ENCODE data around the gene AP5Z1. TPM values are rescaled to one million over a fixed set of nuclear protein-coding genes. Genes with fewer than 3 reads are reported as not detected.
"Not testable (repeated sequence)": the region's sequence is repeated elsewhere in the genome, so short reads cannot be mapped to it uniquely, and the experiment has no call there.

Gene AP5Z1
- total and polyA plus RNA-seq, 5 donors = 10.5 to 17.3 (median 14.7) TPM

DNA sequence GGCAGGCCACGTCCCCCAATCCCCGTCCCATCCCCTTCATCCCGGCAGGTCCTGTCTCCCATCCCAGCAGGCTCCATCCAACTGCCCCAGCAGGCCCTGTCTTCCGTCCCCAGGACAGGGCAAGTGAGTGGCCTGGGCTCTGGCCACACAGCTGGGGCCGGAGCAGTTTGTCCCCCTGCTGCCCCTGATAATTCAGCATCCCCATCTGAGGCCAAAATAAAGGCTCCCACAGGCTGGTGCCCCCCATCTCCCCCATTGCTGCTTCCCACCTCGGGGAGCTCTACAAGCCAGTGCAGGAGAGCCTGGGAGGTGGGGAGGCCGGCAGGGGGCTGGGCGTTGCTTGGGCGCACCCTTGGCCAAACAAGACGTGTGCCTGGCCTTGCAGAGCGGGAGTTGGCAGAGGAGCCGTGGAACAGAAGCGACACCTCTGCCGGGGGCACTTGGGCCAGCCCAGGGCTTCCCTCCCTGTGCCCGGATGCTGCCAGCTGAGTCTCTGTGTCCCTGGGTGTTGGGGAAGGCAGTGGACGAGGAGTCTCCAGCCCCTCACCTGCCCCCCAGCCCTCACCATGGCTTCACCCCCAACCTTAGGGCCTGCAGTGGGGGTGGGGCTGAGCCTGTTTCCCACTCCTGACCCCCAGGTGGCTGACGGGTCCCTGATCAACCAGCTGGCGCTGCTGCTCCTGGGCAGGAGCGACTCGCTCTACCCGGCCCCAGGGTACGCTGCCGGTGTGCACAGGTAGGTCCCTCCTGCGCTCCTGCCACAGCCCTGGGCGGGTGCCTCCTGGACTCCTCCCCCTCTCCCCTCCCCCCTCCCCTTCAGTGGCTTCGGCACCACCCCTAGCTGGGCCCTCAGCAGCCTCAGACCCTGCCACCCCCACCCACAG, 14.0 kb downstream of the AP5Z1 start:
- WGBS = 81% methylated on average over 26 of the region's 26 CpGs
- H3K27me3 ChIP-seq (ENCODE audit: control insufficient read depth, insufficient read depth) = no peaks in the 10 kb centered on the region
- ATAC-seq (peak; percentile 19 to 43), DNase-seq (peak; percentile 60 to 86 (median 82))
- no peaks in the 10 kb centered on the region for H3K4me1 ChIP-seq (ENCODE audit: control insufficient read depth, insufficient read depth, low read length)
- no peak overlapping the region for H3K27ac ChIP-seq (ENCODE audit: low read length)
- H3K4me3 ChIP-seq (ENCODE audit: low read length) = no peak overlapping the region
- intact Hi-C loops (cut with DNase I) = loop anchor here in 2 of 4 donors (10.0 kb wide), 2 partner anchors 95 to 295 kb away; partner anchors contain the start of gene RADIL (in 1 of the 2)
- H3K9me3 ChIP-seq (ENCODE audit: control insufficient read depth, low read length) = no peaks in the 10 kb centered on the region

DNA sequence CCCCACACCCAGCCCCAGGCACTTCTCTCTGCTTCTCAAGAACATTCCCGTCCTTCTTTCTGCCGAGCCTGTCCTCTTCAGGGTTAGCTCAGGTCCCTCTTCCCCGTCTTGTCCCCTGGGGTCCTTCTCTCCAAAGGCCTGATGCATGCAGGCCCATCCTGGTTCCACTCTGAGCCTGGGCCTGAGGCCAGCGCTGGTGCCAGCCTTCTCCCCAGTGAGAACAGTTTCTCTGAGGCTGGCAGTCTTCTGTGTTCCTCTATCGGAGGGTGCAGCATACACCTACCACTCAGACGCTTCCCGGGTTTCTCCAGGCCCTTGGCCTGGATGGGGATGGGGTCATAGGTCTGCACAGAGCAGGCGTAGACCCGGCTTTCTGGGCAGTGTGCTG, 14.6 kb downstream of the AP5Z1 start:
- Histone ChIP-seq H3K4me1 (ENCODE audit: control insufficient read depth, insufficient read depth, low read length) (no peaks in the 10 kb centered on the region), H3K27ac (ENCODE audit: low read length) (no peak overlapping the region), H3K27me3 (ENCODE audit: control insufficient read depth, insufficient read depth) (no peaks in the 10 kb centered on the region), H3K9me3 (ENCODE audit: control insufficient read depth, low read length) (no peaks in the 10 kb centered on the region), H3K4me3 (ENCODE audit: low read length) (no peak overlapping the region)
- no peak for ATAC-seq
- intact Hi-C loops (cut with DNase I) = loop anchor here in 2 of 4 donors (10.0 kb wide), 2 partner anchors 95 to 295 kb away; partner anchors contain the start of gene RADIL (in 1 of the 2)
- 74% methylated on average over 9 of the region's 9 CpGs for WGBS
- peak in 1 of 3 donors; percentile 53 for DNase-seq

DNA sequence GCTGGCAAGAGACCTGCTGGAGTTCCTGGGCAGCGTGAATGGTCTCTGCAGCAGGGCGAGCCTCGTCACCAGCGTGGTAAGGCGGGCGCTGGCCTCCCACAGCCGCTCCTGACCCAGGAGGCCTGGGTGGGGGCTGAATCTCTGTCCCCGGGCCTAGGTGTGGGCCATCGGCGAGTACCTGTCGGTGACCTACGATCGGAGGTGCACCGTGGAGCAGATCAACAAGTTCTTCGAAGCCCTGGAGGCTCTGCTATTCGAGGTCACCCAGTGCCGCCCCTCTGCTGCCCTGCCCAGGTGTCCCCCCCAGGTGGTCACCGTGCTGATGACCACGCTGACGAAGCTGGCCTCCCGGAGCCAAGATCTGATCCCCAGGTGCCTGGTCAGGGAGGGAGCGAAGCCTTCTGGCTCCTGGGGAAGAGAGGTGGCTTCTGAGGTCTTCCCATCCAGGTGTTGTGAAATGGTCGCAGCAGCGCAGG, 15.1 kb downstream of the AP5Z1 start:
- intact Hi-C loops (cut with DNase I) = loop anchor here in 2 of 4 donors (10.0 kb wide), 2 partner anchors 94 to 294 kb away; partner anchors contain the start of gene RADIL (in 1 of the 2)
- WGBS = 94% methylated on average over 24 of the region's 24 CpGs

DNA sequence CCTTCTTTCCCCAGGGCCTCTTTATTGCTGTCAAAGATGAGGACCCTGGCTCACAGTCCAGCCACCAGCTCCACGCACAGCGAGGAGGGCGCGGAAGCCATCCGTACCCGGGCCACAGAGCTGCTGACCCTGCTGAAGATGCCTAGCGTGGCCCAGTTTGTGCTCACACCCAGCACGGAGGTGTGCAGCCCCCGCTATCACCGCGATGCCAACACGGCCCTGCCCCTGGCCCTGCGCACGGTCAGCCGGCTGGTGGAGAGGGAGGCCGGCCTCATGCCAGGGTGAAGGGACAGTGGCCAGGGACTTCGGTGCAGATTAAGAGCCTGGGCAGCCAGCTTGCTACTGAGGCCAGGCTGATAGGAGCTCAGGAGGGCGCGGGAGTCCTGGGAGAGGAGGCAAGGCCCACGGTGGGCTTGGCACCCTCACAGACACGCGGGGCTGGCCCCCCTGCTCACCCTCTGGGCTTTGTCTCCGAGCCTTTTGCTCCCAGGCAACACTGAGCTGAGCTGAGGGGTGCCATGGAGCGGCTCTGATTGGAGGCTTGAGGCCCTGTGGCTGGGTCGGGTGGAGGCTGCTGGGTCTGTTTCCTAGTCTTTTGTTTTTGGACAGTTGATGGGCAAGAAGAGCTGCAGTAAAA, 15.8 kb downstream of the AP5Z1 start:
- Histone ChIP-seq H3K4me1 (ENCODE audit: control insufficient read depth, insufficient read depth, low read length) (no peaks in the 10 kb centered on the region), H3K9me3 (ENCODE audit: control insufficient read depth, low read length) (no peaks in the 10 kb centered on the region), H3K27ac (ENCODE audit: low read length) (no peak overlapping the region), H3K27me3 (ENCODE audit: control insufficient read depth, insufficient read depth) (no peaks in the 10 kb centered on the region), H3K4me3 (ENCODE audit: low read length) (no peak overlapping the region)
- intact Hi-C loops (cut with DNase I) = loop anchor here in 2 of 4 donors (10.0 kb wide), 2 partner anchors 94 to 294 kb away; partner anchors contain the start of gene RADIL (in 1 of the 2)
- 91% methylated on average over 25 of the region's 25 CpGs for WGBS
- ATAC-seq (peak; percentile 1 to 2), DNase-seq (peak in 2 of 3 donors; percentile 50 to 61)

More for the DNA sequence above, 15.1 kb downstream of the AP5Z1 start:
- Histone ChIP-seq H3K4me3 (ENCODE audit: low read length) (no peak overlapping the region), H3K4me1 (ENCODE audit: control insufficient read depth, insufficient read depth, low read length) (no peaks in the 10 kb centered on the region), H3K9me3 (ENCODE audit: control insufficient read depth, low read length) (no peaks in the 10 kb centered on the region), H3K27me3 (ENCODE audit: control insufficient read depth, insufficient read depth) (no peaks in the 10 kb centered on the region), H3K27ac (ENCODE audit: low read length) (no peak overlapping the region)
- ATAC-seq (no peak), DNase-seq (peak in 2 of 3 donors; percentile 61 to 64)

DNA sequence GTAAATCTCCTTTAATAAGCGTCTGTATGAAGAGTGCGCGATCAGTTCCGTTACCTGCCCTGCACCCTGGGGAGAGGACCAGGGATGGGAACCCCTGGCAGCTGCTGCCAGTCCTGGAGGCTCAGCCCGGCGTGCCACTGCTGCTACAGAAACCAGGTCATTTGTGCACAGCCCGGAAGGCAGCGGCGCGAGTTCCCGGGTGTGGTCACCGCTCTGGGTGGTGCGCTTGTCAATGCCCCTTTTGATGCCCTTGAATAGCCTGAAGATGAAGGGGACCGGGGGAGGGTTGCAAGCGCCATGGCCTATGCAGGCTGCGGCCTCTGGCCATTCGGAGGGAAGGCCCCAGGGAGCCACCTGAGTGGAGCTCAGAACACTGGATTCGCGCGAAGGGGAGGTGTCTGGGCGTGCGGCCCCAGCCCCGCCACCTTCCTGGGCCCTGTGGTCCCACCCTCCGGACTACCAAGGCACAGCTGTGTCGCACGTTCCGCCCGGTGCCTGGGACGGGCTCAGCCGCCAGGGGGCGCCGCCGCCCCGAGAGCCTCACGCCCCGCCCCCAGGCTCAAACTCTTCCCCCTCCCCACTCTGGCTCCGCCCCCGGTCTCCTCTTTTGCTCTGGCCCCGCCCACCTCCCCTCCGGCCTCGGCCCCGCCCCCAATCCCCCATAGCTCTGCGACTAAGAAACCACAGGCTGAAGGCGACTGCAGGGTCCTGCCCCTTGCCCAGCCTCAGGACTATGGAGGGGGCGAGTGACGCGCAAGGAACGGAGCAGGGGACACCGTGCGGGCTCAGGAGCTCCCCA, 16.5 kb downstream of the AP5Z1 start:
- Histone ChIP-seq H3K27me3 (ENCODE audit: control insufficient read depth, insufficient read depth) (no peaks in the 10 kb centered on the region), H3K9me3 (ENCODE audit: control insufficient read depth, low read length) (no peaks in the 10 kb centered on the region), H3K4me1 (ENCODE audit: control insufficient read depth, insufficient read depth, low read length) (no peaks in the 10 kb centered on the region), H3K4me3 (ENCODE audit: low read length) (peak overlapping the region; percentile 8), H3K27ac (ENCODE audit: low read length) (no peak overlapping the region)
- ATAC-seq (peak; percentile 66 to 68), DNase-seq (peak; percentile 73 to 94 (median 89))
- 45% methylated on average over 50 of the region's 50 CpGs for WGBS
- intact Hi-C loops (cut with DNase I) = loop anchor here in 2 of 4 donors (10.0 kb wide), 2 partner anchors 93 to 293 kb away; partner anchors contain the start of gene RADIL (in 1 of the 2)

DNA sequence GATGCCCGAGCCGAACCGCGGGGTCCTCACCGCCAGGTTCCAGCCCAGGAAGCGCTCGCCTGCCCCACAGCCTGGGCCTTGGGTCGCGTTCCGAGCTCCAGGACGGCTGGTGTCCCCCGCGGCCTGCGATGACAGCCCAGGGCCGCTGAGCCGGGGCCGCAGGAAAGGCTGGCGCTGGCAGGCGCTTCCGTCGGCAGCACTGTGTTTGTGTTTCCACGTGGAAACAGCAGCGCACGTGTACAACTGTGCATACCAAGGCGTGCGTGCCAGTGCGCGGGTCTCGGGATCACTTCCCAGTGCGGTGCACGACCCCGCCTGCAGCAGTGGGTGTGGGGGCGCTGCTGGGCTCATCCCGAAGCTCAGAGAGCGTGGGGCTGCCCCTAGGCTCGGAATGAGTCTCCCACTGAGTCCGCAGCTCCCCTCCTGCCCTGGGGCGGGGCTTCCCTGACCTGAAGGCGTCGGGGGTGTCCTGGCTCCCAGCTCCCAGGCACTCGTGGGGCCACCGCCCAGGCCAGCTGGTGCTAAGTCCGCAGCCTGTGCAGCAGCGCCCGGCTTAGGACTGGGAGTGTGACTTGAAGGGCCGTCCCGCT, 17.2 kb downstream of the AP5Z1 start:
- H3K4me3 ChIP-seq (ENCODE audit: low read length) = peak overlapping the region; percentile 8
- peak; percentile 13 to 25 for ATAC-seq
- DNase-seq = peak in 2 of 3 donors; percentile 80 to 82
- no peaks in the 10 kb centered on the region for H3K27me3 ChIP-seq (ENCODE audit: control insufficient read depth, insufficient read depth)
- 24% methylated on average over 47 of the region's 47 CpGs for WGBS
- intact Hi-C loops (cut with DNase I) = loop anchor here in 2 of 4 donors (10.0 kb wide), 2 partner anchors 92 to 292 kb away; partner anchors contain the start of gene RADIL (in 1 of the 2)
- no peak overlapping the region for H3K27ac ChIP-seq (ENCODE audit: low read length)
- H3K9me3 ChIP-seq (ENCODE audit: control insufficient read depth, low read length) = no peaks in the 10 kb centered on the region
- no peaks in the 10 kb centered on the region for H3K4me1 ChIP-seq (ENCODE audit: control insufficient read depth, insufficient read depth, low read length)

DNA sequence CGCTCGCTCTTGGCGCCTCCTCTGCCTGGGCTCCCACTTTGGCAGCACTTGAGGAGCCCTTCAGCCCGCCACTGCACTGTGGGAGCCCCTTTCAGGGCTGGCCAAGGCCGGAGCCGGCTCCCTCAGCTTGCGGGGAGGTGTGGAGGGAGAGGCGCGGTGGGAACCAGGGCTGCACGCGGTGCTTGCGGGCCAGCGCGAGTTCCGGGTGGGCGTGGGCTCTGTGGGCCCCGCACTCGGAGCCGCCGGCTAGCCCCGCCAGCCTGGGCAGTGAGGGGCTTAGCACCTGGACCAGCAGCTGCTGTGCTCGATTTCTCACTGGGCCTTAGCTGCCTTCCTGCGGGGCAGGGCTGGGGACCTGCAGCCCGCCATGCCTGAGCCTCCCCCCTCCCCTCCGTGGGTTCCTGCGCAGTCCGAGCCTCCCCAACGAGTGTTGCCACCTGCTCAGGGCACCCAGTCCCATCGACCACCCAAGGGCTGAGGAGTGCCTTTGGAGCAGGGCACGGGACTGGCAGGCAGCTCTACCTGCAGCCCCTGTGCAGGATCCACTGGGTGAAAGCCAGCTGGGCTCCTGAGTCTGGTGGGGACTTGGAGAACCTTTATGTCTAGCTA, 18.1 kb downstream of the AP5Z1 start:
- intact Hi-C loops (cut with DNase I) = loop anchor here in 2 of 4 donors (10.0 kb wide), 2 partner anchors 91 to 291 kb away; partner anchors contain the start of gene RADIL (in 1 of the 2)
- H3K4me3 ChIP-seq (ENCODE audit: low read length); ATAC-seq; H3K27me3 ChIP-seq (ENCODE audit: control insufficient read depth, insufficient read depth); H3K9me3 ChIP-seq (ENCODE audit: control insufficient read depth, low read length); H3K27ac ChIP-seq (ENCODE audit: low read length); H3K4me1 ChIP-seq (ENCODE audit: control insufficient read depth, insufficient read depth, low read length): not testable (repeated sequence)
- 95% methylated on average over 30 of the region's 30 CpGs for WGBS
- DNase-seq = peak in 1 of 3 donors; percentile 48

DNA sequence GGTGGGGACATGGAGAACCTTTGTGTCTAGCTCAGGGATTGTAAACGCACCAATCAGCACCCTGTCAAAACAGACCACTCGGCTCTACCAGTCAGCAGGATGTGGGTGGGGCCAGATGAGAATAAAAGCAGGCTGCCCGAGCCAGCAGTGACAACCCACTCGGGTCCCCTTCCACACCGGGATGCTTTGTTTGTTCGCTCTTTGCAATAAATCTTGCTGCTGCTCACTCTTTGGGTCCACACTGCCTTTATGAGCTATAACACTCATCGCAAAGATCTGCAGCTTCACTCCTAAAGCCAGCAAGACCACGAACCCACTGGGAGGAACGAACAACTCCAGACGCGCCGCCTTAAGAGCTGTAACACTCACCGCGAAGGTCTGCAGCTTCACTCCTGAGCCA, 18.7 kb downstream of the AP5Z1 start:
- WGBS = 85% methylated on average over 14 of the region's 14 CpGs
- ATAC-seq; H3K9me3 ChIP-seq (ENCODE audit: control insufficient read depth, low read length); H3K27ac ChIP-seq (ENCODE audit: low read length); H3K4me3 ChIP-seq (ENCODE audit: low read length); H3K27me3 ChIP-seq (ENCODE audit: control insufficient read depth, insufficient read depth); H3K4me1 ChIP-seq (ENCODE audit: control insufficient read depth, insufficient read depth, low read length): not testable (repeated sequence)
- DNase-seq = peak in 1 of 3 donors; percentile 22
- intact Hi-C loops (cut with DNase I) = loop anchor here in 2 of 4 donors (10.0 kb wide), 2 partner anchors 91 to 291 kb away; partner anchors contain the start of gene RADIL (in 1 of the 2)

DNA sequence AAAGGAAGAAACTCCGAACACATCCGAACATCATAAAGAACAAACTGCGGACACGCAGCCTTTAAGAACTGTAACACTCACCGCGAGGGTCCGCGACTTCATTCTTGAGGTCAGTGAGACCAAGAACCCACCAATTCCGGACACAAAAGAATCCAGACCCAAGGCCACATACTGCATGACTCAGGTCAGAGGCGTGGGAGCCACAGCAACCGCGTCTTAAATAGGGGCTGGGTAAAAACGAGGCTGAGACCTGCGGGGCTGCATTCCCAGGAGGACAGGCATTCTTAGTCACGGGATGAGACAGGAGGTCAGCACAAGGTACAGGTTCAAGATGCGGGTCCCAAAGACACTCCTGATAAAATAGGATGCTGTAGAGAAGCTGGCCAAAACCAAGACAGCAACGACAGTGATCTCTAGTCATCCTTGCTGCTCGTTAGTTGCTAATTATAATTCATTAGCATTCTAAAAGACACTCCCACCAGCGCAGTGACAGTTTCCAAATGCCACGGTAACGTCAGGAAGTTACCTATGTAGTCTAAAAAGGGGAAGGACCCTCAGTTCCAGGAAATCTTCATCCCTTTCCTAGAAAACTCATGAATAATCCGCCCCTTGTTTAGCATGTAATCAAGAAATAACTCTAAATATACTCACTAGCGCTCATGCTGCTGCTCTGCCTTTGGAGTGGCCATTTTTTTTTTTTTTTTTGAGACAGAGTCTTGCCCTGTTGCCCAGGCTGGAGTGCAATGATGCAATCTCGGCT, 19.3 kb downstream of the AP5Z1 start:
- Histone ChIP-seq H3K27ac (ENCODE audit: low read length) (no peak overlapping the region), H3K27me3 (ENCODE audit: control insufficient read depth, insufficient read depth) (no peaks in the 10 kb centered on the region), H3K4me3 (ENCODE audit: low read length) (no peak overlapping the region), H3K9me3 (ENCODE audit: control insufficient read depth, low read length) (no peaks in the 10 kb centered on the region), H3K4me1 (ENCODE audit: control insufficient read depth, insufficient read depth, low read length) (no peaks in the 10 kb centered on the region)
- DNase-seq = peak in 1 of 3 donors; percentile 27
- intact Hi-C loops (cut with DNase I) = loop anchor here (5.0 to 10.0 kb wide), 5 partner anchors 88 to 290 kb away; partner anchors contain the start of gene RADIL (in 2 of the 4)
- ATAC-seq = no peak
- WGBS = 87% methylated on average over 24 of the region's 24 CpGs

Measured in right cardiac atrium (tissue), 5 donors.